GM18508 (cell line): ENCODE results near the gene CENPC.
"Not testable (repeated sequence)": the region's sequence is repeated elsewhere in the genome, so short reads cannot be mapped to it uniquely, and the experiment has no call there.

Source experiments
- ATAC-seq: cut with Tn5 transposase; IDR thresholded peaks from one replicate; pipeline ENCODE4 v1.9.1; 2021; ENCODE audit warnings: moderate number of reproducible peaks; ENCODE audit not compliant: insufficient read depth, unreplicated experiment

The CENPC gene

DNA sequence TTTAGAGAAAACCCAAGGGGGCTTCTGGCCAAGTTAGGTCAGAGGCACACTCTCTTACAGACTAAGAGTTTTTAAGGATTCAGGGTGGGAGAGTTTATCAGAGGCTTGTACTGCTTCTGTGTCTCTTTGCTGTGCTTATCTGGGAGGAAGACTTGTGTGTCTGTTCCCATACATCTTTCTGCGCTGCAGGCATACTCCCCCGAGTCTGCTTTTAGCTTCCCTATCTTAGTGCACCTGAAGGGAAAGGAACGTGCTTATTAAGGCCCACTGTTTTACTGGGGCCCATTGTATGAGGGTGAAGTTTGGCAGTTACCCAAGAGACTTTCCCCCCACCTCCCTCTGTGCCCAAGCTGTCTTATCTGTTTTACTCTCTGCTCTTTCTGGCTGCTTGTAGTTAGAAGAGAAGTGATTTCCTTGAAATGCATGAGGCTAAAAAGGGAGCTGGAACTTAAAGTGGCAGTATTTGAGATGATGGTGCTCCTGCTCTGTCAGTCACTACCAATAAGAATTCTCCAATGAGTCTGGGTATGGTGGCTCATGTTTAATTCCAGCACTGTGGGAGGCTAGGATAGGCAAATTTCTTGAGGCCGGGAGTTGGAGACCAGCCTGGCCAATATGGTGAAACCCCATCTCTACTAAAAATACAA, 7.0 kb upstream of the CENPC start:
- ATAC-seq, result not testable (repeated sequence)

DNA sequence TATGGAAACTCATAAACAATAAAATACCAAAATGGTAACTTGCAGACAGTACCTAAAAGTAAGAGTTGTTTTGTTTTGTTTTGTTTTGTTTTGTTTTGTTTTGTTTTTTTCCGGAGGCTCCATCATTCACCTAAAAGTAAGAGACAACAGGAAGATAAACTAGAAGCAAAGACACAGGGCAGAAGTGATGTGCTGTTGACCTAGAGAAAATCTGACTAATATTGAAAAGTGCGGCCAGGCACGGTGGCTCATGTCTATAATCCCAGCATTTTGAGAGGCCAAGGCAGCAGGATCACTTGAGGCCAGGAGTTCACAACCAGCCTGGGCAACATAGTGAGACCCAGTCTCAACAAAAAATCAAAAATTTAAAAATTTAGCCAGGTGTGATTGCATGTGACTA, 5.6 kb upstream of the CENPC start:
- peak; percentile 36 for ATAC-seq

DNA sequence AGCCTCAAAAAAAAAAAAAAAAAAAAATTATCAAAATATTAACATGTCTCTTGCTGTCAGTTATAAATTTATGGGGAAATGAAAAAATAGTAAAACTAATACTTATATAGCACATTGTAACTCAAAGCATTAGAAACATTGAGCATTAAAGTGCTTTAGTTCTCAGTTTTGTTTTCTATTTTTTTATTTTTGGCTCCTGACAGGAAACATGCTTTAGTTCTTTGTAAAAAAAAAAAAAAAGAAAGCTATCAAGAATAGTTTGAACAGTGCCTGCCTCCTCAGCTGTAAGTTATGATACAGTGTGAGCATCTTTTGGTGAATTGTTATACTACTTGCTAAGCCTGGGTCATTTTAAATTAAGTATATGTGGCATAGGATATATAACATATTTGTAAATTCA, 5.1 kb upstream of the CENPC start:
- ATAC-seq, result peak; percentile 27

DNA sequence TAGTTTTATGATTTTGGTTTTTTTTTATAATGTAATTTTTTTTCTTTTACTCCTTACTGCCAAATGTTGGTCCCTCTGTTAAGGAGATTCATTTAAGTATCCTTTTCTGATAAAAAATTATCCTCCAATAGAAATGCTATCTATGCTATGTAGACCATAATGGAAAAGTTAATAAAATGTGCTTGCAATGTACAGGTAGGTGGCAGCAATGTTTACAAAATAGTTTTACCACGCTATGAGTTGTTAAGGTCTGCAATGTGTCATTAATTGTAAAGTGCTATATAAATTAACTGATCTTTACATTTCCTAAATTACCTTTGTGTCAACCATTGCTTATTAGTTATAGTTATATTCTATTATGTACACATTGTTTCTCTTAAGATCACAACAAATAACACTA, 3.8 kb upstream of the CENPC start:
- peak; percentile 35 for ATAC-seq

DNA sequence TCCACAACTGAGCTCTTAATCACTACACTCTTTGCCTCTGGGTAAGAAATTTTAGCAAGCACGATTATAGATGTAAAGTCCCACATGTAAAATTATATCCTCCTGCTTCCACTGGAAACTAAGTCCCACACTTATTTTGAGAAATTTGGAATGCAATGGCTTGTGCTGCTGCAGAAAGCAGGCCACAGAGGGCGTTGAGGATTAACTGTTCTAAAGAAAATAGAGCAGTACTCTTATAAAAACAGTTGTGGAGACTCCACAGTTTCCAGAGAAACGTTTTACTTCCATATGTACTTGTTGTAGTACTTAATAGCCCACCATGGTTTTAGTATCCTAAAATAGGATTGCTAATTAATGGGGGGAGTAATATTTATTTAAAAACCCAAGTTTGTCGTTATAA, 1.7 kb upstream of the CENPC start:
- ATAC-seq, result no peak

DNA sequence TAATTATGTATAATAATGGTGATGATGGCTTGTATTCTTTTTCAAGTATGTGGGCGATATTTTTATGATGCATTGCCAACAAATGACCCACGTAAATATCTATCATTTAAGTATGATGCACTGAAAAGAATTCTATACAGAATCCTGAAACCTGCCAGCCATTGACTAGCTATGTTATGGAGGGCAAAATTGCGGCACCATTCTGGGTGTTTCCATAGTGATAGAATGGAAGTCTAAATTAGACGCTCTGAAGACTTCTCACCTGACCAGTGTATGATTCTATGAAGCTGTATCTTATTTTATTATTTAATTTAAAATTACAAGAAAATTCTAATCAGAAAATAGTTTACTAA, 677 bp upstream of the CENPC start:
- no peak for ATAC-seq

DNA sequence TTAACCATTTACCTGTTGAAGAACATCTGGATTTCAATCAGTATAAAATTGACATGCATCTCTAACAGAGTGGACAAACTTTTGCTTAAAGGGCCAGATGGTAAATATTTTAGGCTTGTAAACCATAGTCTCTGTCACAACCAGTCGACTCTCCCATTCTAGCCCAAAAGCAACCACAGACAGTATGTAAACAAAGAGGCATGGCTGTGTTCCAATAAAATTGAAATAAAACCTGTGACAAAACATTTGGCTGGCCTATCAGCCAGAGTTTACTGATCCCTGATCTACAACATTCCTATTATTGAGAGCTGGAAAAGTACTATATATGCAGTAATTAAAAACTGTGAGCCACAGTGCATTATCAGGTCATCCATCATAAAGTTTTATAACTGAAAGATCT, 3.2 kb downstream of the CENPC start:
- ATAC-seq, result no peak

DNA sequence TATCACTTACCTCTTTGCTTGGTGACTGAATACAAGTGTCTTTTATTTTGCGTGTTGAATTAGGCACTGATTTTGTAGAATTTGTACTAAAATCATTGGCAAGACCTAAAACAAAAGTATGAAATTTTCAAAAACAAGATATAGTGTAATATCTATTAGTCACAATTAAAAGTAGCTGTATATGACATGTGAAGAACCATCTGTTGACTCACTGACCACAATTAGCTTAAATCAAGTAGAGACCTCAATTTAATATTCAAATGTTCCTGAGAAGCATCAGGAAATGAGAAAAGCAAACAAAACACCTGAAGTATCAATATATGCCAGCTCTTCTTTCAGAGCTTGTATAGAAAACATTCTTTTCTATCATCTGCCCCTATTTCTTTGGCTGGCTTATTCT, 5.5 kb downstream of the CENPC start:
- no peak for ATAC-seq

DNA sequence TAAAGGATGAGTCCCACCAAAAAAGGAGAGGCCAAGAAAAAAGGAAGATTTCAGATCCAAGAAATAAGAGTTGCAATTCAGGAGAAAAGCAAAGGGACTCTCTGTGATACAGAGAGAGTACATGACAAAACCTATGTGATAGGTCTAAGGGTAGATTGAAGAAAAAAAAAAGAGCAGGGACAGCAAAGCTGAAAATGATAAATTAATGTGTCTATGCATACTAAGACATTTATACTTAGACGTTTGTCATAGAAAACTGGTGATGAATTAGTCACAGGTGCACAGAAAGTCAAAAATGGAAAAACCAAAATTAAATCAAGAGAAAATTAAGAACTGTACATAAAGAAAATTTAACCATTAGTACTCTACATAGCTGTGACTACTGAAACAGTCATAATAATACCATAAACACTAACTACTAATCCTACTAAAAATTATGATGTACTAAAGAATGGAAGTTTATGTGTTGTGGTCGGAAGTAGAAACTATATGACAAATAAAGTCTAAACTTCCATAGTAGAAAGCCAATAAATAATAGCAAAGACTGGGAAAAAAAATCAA, 9.9 kb downstream of the CENPC start:
- ATAC-seq, result no peak

DNA sequence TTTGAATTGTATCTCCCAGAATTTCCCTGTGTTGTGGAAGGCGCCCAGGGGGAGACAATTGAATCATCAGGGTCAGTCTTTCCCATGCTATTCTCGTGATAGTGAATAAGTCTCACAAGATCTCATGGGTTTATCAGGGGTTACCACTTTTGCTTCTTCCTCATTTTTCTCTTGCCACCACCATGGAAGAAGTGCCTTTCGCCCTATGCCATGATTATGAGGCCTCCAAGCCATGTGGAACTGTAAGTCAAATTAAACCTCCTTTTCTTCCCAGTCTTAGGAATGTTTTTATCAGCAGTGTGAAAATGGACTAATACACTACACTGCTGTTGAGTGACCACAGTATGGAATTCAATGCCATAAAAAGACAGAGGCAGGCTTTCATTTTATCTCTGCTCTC, 12.2 kb downstream of the CENPC start:
- no peak for ATAC-seq

DNA sequence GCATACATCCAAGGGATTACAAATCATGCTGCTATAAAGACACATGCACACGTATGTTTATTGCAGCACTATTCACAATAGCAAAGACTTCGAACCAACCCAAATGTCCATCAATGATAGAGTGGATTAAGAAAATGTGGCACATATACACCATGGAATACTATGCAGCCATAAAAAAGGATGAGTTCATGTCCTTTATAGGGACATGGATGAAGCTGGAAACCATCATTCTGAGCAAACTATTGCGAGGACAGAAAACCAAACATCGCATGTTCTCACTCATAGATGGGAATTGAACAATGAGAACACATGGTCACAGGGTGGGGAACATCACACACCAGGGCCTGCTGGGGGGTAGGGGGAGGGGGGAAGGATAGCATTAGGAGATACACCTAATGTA, 12.9 kb downstream of the CENPC start:
- not testable (repeated sequence) for ATAC-seq

DNA sequence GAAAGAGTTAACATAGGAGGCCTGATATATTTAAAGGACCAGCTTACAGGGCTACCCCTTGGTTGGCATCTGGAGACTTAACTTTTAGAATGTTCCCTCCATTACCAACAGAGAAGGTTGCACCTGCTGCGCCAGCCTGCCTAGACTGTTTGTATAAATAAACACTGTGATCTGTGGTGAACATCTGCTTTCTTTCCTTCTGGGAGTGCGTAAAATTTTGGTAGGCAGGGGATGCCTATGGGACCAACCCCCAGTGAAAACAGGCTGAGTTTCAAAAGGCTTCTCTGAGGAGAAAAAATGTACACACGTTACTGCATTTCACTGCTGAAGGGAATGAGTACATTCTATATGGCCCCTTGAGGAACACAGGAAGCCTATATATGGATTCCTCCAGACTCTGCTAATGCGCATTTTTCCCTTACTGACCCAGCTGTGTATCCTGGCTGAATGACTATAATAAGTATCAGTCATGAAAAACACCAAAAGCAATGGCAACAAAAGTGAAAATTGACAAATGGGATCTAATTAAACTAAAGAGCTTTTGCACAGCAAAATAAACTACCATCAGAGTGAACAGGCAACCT, 13.8 kb downstream of the CENPC start:
- no peak for ATAC-seq

DNA sequence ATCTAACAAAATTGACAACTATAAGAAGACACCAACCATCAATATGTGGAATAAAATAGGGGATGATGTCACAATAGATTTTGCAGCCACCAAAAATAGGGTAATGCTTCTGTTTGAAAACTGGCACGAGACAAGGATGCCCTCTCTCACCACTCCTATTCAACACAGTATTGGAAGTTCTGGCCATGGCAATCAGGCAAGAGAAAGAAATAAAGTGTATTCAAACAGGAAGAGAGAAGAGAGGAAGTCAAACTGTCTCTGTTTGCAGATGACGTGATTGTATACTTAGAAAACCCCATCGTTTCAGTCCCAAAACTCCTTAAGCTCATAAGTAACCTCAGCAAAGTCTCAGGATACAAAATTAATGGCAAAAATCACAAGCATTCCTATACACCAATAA, 21.2 kb downstream of the CENPC start:
- ATAC-seq, result not testable (repeated sequence)

DNA sequence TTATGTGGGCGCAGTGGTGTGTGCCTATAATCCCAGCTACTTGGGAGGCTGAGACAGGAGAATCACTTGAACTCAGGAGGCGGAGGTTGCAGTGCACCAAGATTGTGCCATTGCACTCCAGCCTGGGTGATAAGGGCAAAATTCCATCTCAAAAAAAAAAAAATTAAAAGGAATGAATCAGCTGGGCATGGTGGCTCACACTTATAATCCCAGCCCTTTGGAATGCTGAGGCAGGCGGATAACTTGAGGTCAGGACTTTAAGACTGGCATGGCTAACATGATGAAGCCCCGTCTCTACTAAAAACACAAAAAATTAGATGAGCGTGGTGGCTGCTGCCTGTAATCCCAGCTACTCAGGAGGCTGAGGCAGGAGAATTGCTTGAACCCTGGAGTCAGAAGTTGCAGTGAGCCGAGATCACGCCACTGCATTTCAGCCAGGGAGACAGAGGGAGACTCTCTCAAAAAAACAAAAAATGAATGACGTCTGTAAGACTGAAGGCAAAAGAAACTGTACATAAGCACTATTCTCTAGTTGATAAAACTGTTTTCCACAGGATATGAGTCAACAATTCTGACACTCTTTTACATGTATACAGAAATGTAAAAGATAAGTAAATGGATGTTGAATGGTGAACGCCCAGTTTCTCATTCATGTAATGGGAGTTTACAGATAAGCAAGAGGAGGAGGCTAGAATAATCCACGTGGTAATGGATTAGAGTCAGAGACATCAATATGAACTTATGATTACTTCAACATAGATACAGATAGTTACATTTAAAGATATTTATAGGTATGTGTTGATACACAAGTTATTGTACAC, 22.2 kb downstream of the CENPC start:
- ATAC-seq, result no peak

DNA sequence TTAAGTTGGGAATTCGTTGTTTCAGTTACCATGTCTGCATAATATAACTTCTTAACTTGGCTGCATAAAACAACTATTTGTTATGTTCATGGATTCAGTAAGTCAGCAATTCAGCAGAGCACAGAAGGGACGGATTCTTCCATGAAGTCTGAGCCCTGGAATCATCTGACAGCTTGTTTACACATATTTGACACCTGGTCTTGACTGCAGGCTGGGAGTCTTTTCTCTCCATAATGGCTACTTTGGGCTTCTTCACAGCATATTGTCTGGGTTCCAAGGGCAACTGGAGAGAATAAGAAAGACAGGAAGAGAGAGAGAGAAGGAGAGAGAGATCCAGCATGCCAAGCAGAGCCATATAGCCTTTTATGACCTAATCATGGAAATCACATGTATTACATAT, 23.1 kb downstream of the CENPC start:
- ATAC-seq, result no peak

DNA sequence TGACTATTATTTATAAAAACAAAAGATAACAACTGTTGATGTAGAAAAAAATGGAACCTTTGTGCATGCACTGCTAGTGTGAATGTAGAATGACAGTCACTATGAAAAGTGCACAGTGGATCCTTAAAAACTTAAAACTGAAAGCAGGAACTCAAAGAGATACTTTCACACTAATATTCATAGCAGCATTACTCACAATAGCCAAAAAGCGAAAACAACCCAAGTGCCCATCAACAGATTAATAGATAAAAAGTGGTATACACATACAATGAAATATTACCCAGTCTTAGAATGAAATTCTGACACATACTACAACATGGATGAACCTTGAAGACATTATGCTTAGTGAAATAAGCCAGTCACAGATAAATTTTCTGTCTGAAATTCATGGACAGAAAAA, 23.8 kb downstream of the CENPC start:
- ATAC-seq, result peak; percentile 78

DNA sequence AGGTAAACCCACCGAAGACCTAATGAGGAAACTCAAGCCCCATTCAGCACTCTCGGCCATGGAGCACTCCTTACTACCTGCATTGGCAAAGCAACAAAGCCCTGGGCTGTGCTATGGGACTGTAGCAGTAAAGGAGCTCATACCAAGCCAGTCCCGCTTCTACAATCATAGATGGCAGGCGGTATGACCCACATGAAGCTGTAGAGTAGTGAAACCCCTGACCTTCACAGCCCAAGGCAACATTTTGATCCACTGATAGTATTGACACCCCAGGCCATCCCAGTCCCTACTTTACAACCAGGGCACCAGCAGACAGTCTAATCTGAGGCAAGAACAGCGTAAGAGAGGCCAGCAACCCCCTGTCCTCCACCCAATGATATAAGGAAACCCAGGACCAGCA, 25.2 kb downstream of the CENPC start:
- ATAC-seq, result no peak

DNA sequence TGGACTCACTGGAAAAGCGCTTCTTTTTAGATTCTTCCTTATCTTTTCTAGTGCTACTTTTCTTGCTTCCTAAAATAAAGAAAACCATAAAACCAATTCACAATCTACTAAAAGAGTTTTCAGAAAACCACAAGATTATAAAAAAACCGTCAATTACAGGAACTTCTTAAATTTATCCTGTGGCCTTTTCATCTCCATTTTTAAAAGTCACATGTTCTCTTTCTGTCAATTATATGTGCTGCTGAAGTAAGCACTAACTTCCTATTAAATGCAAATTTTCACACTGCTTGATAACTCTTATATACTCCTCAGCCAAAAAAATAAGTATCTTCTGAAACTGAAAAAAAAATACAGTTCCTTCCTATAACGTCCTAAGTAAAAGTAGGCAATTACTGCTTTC, 32.8 kb downstream of the CENPC start:
- ATAC-seq, result no peak

DNA sequence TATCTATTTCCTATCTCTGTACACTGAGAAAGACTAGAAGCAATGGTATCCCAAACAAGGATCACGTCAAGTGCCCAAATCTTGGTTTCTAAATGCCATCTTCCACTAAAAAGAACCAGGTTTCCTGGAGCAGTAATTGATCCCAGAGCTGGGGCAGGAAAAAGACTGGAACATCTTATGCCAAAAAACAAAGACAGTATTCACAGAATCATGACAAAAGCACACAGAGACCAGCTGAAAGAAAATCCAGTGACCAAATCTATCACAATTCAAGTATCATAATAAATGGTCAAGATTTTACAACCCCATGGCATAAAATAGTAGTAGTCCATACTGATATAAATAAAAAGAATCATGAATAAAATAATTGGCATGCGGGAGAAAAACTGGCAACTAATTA, 44.9 kb downstream of the CENPC start:
- ATAC-seq, result no peak

DNA sequence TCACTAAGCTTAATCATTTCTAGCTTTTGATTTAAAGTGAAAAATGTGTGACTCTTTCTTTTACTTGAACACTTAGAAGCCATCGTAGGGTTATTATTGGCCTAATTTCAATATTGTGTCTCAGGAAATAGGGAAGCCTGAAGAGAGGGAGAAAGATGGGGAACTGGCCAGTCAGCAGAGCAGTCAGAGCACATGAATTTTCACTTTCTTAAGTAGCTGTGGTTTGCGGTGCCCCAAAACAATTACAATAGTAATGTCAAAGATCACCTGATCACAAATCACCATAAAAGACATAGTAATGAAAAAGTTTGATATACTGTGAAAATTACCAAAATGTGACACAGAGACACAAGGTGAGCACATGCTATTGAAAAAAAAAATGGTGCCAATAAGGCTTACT, 45.5 kb downstream of the CENPC start:
- ATAC-seq, result no peak

DNA sequence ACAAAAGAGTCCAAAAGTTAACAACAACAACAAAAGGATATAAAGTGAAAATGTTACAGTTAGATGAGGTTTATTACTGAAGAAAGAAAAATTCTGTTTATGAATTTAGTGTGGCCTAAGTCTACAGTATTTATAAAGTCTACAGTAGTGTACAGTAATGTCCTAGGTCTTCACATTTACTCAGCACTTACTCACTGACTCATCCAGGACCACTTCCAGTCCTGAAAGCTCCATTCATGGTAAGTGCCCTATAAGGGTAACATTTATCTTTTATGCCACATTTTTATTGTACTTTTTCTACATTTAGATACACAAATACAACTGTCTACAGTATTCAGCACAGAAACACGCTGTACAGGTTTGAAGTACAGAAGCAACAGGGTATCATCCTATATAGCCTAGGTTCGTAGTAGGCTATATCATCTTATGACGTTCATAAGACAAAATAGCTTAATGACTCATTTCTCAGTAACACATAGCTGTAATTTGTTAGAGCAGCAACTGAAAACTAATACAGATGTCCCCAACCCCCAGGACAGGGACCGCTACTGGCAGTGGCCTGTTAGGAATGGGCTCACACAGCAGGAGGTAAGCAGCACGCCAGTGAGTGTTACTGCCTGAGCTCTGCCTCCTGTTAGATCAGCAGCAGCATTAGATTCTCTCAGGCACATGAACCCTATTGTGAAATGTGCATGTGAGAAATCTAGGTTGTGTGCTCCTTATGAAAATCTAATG, 61.3 kb downstream of the CENPC start:
- ATAC-seq, result no peak
